ENCODE data around the gene TSNAX.

GRCh38 chr1:231519166-231519565 is 9.3 kb upstream of the TSNAX start:
- TF ChIP-seq POLR2A (IDR thresholded peaks at IDR 0.05) (no peak), EP300 (IDR thresholded peaks at IDR 0.05) (no peak)
- TF ChIP-seq, protein P1, sequence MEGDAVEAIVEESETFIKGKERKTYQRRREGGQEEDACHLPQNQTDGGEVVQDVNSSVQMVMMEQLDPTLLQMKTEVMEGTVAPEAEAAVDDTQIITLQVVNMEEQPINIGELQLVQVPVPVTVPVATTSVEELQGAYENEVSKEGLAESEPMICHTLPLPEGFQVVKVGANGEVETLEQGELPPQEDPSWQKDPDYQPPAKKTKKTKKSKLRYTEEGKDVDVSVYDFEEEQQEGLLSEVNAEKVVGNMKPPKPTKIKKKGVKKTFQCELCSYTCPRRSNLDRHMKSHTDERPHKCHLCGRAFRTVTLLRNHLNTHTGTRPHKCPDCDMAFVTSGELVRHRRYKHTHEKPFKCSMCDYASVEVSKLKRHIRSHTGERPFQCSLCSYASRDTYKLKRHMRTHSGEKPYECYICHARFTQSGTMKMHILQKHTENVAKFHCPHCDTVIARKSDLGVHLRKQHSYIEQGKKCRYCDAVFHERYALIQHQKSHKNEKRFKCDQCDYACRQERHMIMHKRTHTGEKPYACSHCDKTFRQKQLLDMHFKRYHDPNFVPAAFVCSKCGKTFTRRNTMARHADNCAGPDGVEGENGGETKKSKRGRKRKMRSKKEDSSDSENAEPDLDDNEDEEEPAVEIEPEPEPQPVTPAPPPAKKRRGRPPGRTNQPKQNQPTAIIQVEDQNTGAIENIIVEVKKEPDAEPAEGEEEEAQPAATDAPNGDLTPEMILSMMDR (IDR thresholded peaks at IDR 0.05): no peak
